GM21367 (cell line): ENCODE data around the gene CHDH.
A peak's percentile ranks its signal among the peaks of the same experiment; 100 is the strongest.

Source experiments
- ATAC-seq: cut with Tn5 transposase; IDR thresholded peaks from one replicate; pipeline ENCODE4 v1.9.1; 2021; ENCODE audit not compliant: unreplicated experiment

The CHDH gene, protein sequence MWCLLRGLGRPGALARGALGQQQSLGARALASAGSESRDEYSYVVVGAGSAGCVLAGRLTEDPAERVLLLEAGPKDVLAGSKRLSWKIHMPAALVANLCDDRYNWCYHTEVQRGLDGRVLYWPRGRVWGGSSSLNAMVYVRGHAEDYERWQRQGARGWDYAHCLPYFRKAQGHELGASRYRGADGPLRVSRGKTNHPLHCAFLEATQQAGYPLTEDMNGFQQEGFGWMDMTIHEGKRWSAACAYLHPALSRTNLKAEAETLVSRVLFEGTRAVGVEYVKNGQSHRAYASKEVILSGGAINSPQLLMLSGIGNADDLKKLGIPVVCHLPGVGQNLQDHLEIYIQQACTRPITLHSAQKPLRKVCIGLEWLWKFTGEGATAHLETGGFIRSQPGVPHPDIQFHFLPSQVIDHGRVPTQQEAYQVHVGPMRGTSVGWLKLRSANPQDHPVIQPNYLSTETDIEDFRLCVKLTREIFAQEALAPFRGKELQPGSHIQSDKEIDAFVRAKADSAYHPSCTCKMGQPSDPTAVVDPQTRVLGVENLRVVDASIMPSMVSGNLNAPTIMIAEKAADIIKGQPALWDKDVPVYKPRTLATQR

DNA sequence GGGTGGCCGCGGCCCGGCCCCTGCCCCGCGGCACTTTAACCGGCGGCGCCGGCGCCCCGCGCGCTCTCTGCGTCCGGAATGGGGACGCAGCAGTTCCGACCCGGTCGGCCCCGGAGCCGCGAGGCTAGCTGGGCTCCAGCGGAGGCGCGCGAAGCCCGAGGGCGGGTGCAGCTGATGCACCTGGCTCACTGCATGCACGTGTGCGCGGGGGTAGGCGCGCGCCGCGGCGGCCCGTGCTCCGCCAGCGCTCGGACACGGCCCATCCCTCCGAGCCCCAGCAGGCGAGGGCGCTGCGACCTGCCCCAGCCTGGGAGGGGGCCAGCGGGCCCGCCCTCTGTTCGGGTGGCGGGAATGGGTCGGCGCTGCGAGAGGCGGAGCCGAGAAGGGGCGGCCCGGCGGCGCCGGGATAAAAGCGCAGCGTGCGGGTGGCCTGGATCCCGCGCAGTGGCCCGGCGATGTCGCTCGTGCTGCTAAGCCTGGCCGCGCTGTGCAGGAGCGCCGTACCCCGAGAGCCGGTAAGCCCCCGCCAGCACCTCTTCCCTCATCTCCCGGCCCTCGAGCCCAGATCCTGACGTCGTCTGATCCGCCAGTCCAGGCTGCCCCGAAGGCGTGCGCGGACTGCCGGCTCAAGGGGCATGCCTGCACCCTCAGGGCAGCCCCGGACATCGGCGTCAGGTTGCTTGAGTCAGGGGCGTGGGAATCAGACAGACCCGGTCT lies at the start of gene CHDH, which contains the start of gene IL17RB:
Gene CHDH, minus strand, starts transcription at position 286 of the 717 bp plus-strand sequence. CDS start 22,411 bp downstream, outside the sequence.
Gene IL17RB, plus strand, starts transcription at position 435 of the 717 bp plus-strand sequence. Its CDS starts 21 bp downstream, at position 456.
- no peak for ATAC-seq

DNA sequence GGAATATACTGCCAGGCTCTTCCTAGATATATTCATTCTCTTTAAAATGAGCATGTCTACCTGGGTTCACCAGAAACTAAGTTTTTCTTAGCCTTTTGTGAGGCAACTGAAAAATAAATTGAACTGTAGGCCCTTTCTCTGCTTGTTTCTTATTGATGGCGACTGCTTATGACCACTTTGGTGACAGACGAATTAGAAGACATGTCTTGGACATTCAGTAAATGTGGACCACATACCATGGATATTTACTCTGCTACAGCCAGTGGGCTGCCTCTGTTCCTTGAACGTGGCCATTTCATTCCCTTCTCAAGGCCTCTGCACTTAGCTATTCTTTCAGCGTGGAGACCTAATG lies 46.0 kb upstream of the CHDH start:
- ATAC-seq = no peak

DNA sequence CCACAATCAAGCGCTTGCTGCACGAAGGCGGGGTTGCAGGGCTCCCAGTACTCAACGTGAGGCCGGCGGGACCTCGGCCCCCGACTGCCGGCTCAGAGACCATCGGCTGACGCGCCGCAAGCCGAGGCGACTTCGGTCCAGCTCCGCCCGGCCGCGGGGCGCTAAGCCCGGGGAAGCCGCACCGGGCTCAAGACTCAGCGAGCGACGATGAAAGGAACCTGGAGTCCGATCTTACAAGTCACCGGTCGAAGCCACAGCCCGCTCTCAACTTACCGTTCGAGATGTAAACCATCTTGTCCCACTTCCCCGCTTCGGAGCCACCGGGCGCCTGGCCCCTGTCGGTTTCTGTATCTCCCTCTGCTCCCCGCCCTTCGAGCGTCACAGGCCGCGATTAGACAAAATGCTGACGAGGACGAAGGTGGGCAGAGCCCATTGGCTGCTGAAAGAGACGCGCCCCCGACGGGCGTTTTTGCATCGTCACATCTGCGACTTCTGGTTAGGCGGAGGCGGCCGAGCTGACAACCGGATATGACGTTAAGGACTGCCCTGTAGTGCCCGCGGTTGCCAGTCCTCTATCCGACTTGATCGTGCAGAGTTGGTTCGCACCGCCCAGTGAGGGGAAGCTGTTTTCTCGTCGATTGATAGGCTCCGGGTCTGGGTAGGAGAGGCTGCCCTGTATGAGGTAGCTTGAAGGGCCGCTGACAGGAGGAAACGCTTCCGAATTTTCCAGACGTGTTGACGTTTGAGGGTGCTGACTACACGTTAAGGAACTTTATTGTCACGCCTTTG lies 45.5 kb upstream of the CHDH start, which contains the start of gene SELENOK:
Gene SELENOK, minus strand, starts transcription at position 363 of the 789 bp plus-strand sequence.
- ATAC-seq = peak; percentile 92

DNA sequence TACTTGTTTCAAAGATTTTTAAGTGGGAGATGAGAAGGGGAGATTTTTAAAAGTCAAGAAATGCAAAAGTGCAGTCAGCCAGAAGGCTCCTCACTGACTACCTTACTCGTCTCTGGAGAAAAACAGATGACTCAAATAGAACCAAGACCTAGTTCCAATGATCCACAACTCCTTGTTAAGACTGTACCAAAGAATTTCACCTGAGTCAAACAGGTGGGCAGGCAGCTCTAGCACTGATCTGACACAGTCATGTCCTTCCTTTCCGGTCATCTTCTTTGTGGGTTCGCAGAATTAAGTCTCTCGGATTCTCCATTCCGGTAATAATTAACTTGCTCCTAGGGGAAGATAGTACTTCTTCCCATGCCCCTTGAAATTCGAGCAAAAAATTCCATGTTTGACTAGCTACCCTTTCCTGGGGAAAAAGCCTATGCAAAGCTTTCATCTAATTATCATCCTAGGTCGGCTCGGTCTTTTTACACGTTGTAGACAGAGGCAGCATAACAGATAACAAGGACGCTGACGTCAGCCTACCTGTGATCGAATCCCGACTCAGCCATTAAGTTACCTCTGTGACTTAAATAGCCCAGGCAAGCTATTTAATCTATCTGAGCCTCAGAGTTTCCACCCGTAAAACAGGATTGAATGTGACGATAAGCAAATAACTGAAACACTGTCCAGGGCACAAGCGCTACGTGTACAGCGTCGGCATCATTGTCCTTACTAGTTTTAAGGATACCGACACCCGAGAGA lies 44.7 kb upstream of the CHDH start:
- ATAC-seq = no peak

DNA sequence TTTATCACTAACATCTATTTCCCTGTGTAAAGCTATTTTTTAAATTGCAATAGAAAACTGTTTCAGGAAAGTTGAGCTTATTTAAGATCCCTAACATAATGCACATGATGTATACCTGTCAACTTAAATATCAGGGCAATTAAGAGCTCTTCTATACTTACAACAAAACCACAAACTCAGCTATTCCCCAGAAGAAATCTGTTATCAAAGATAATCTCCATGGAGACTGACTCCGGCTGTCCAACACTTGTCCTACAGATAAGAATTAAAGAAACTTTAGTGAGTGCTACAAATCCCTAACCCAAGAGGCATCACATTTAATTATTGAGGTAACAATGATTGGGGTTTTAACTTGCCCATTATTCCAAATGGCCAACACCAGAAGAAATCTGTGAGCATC lies 42.0 kb upstream of the CHDH start:
- ATAC-seq = no peak

DNA sequence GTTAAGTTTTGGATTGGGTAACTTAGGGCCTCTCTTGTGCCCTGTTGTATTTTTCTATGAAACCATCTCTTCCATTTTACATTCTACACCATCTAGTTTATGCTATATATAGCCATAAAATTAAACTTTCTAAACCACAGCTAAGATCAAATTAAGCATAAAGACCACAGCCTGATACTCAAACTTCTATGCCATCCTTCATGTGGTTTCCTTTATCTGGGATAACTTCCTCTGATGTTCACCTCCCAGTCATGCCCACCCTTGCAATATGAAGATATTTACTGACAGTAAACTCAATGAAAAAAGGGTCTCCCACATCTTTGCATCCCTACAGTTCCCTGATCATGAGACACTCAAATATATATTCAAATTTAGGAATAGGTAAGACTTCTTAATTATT lies 41.2 kb upstream of the CHDH start:
- no peak for ATAC-seq

DNA sequence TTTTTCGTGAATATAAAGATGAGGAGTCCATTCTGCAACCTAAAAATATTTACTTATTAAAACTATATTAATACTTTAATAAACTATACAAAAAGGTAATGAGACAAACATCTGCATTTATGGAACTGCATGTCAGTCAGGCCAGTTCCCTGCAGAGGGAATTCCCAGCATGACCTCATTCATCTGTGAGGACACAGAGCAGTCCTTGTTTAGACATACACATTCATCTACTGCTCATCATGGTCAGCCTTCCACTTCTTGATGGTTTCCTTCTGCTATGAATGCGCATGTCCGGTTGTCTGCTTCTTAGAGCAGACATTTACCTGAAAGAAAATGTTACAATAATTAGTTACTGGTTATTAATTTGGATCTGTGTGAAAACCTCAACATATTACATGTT lies 39.0 kb upstream of the CHDH start:
- ATAC-seq = no peak

DNA sequence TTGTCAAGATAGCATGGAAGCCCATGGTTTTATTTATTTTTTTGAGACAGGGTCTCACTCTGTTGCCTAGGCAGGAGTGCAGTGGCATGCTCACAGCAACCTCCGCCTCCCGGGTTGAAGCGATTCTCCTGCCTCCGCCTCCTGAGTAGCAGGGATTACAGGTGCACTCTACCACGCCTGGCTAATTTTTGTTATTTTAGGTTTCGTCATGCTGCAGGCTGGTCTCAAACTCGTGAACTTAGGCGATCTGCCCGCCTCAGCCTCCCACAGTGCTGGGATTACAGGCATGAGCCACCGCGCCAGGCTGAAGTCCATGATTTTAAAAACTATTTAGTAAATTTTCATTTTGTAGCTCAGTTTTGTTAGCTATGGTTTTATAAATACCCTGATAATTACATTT lies 38.4 kb upstream of the CHDH start:
- ATAC-seq = no peak

DNA sequence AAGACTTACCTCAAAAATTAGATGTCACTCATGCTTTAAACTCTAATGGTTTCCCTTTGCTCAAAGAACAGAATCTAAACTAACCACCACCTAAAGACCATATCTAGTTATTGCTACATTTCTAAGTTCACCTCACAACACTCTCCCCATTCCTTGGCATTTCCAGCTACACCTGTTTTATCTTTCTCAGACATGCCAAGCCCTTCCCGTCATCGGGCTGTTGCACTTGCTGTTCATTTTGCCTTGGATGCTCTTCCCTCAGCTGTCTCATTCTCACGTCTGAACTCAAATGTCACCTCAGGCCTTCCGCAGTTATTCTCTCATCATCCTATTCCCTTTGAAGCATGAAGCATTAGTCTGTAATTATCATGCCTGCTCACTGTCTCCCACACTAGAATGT lies 36.8 kb upstream of the CHDH start:
- no peak for ATAC-seq

DNA sequence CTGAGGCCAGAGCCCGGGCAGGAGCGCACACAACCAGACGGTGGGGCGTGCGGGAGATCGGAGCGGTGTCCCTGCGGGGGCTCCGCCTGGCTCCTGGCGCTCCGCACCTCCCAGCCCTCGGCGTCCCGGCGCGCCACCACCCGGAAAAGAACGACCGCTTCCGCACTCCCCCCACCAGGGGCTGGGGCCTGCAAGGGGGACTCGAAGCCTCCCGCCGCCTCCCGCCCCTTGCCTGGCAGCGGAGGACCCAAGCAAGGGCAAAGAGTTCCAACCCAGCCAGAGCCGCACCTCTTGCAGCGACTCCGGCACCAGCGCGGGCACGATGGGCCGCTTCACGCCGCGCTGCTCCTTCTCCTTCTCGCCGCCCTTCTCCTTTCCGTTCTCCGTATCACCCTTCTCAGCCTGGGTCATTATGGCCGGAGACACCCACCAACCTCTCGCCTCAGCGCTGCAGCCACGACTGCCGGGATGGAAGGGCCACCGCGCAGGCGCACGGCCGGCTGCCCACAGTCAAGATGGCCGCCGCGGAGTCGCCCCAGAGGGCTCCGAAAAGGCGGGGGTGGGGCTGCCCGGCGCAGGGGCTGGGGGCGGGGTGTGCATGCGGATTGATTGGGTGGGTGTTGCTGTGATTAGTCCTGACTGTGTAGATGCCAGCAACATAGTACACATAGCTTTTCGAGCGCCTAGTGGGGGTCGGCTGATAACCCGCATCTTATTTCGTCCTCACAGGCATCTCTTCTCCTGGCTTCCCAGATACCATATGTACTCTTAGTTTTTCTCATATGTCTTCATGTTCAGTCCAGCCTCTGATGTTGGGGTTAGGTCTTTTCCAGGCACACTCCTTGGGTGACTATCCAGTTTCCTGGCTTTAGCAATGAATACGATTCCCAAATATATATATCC lies 35.7 kb upstream of the CHDH start, which contains the start of gene ACTR8:
Gene ACTR8, minus strand, starts transcription at position 462 of the 903 bp plus-strand sequence. Its CDS starts 51 bp downstream, at position 411.
- peak; percentile 68 for ATAC-seq

DNA sequence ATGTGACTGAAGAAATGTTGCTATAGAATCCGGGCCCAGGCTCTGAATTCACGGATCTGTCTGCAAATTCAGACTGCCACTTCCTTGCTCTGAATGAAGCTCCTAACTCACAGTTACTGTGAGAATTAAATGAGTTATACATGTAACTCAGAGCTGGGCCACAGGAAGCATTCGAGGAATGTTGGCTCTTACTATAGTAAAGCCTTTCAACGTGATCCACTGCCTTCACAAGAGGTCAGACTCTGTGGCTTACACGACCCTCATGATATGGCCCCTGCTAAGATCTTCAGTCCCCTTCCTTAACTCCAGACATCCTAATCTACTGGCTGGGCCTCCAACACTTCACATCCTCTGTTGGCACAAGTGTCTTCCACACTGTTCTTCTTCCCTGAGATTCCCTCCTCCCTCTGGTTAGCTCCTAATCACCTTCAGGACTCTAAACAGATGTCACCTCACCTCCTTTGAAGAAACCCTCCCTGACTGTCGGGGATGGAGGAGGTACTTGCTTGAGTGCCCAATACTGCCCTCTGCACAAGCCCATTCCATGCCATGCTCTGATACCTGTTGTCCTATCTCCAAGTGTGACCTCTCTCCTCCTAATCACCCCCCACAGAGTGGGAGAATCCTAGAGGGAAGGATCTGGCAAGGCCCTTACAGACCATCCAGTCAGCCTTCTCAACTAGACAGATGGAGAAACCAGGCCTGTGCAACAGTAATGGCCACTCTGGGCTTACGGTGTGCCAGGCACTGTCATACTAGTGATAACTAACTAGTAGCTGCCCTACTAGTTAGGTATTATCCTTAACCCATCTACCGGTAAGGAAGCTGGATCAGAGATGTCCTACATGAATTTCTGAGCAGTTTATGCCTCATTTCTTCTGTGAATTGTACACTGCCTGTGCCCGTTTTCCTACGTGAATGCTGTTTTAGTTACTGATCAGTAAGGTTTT lies 34.5 kb upstream of the CHDH start:
- no peak for ATAC-seq

DNA sequence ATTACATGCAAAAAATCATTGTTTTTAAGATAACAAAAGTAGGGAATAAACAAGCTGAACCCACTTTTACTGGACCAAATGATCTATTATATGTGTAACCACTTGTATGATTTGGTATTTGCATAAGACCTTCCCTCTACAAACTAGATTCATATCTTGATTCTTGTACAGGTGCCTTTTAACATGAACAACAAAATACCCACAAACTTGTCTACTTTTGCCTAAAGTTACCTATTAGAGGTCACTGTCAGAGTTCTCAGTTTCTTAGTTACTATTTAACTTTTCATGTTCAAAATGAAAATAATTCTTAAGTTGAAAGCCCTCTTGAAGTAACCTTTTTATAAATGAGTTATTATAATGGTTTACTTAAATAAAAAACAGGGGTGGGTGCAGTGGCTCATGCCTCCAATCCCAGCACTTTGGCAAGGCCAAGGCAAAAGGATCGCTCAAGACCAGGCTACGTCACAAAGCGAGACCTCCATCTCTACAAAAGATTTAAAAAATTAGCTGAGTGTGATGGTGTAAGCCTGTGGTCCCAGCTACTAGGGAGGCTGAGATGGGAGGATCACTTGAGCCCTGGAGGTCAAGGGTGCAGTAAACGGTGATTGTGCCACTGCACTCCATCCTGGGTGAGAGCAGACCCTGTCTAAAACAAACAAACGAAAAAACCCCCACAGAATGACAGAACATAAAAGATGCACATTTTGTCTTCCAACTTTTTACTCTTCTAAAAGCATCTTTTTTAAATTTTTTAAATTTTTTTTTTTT lies 19.7 kb upstream of the CHDH start:
- no peak for ATAC-seq

DNA sequence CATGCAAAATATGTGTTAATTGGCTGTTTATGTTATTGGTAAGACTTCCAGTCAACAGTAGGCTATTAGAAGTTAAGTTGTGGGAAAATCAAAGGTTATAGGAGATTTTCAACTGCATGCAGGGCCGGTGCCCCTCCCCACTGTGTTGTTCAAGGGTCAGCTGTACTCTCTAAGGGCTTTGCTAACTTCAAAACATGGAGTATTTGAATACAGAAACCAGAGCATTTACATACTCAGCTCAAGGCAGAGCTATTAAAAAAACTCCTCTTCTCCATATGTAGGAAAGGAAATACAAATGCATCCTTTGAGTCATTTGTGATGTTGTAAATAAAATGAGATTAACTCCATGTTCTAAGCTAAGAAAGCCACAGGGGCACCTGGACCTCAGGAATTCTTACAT lies 16.9 kb upstream of the CHDH start:
- ATAC-seq = no peak

DNA sequence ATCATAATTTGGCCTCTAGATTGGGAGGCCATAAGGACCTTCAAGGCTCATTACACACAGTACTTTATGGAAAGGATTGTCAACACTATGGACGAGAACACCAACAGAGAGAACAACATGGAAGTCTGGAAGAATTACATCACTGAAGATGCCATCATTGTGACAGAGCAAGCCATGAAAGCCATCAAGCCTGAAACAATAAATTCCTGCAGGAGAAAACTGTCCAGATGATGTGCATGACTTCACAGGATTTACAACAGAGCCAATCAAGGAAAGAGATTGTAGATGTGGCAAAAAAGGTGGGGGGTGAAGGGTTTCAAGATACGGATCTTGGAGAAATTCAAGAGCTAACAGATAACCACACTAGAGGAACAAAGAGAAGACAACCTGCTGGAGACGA lies 16.0 kb upstream of the CHDH start:
- ATAC-seq = no peak

DNA sequence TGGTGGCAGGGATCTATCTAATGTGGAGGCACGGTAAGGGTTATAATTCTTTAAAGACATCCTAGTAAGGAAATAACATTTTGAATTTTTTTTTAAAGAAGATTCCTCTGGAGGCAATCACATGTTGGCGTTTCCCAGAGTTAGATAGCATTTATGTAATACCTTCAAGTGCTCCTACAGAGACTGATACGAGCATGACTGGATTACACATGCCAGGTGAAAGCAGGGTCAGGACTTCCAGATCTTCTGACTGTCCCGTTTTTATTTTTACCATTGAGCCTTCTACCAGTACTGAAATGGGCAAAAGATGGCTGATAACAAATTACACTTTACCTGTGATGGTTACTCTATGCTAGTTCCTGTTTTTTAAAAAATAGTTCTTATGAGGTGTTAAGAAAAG lies 14.0 kb upstream of the CHDH start:
- no peak for ATAC-seq

DNA sequence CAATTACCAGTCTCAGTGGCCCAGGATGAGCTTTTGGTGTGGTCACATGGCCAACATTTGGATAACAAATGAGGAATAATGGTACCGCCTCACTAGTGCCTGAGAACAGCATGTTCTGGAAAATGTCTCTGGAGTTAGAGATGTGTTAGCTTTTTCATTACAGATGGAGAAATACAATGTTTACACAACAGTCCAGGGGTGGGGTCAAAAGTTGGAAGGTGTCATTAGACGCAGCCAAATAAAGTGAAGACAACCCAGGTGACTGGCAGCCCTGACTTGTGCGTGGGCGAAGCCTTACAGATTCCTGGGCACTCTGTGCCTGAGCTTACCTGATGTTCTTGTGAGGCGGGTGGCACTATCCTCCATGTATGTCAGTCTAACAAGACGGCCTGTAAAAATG lies 13.0 kb upstream of the CHDH start:
- ATAC-seq = no peak

DNA sequence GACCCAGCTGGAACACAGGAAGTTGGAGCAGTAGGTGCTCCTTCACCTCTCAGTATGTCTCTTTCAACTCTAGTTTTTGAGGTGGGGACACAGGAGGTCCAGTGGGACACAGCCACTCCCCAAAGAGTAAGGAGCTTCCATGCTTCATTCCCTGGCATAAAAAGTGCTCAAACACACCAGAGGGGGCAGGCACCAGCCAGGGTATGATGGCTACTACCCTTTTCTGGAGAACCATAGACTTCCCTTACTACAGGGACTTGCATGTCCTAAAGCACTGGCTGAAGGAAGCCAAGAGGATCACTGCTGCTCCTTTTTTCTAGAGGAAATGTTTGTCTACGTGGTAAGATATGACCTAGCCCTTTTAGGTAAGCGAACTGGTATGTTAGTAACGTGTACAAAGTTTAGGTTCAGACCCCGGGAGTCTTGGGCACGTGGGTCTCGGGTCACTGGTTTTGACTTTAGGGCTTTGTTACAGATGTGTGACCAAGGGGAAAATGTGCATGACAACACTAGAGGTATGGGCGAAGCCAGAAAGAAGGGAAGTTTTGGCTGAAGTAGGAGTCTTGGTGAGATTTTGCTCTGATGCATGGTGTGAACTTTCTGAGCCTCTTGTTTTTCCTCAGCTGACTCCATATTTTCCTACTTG lies 12.0 kb upstream of the CHDH start:
- ATAC-seq = no peak
